Hematopoietic multipotent progenitor cell treated with erythropoietin and hydrocortisone succinate and interleukin-3 and kit ligand, for 4 days (in vitro differentiated cells): ENCODE measurements around the gene UPF1.
"Not testable (repeated sequence)": the region's sequence is repeated elsewhere in the genome, so short reads cannot be mapped to it uniquely, and the experiment has no call there.

Experiments used
- DNase-seq: peaks from one replicate; pipeline ENCODE4 v3.0.0-alpha.2; 2015

The UPF1 gene

DNA sequence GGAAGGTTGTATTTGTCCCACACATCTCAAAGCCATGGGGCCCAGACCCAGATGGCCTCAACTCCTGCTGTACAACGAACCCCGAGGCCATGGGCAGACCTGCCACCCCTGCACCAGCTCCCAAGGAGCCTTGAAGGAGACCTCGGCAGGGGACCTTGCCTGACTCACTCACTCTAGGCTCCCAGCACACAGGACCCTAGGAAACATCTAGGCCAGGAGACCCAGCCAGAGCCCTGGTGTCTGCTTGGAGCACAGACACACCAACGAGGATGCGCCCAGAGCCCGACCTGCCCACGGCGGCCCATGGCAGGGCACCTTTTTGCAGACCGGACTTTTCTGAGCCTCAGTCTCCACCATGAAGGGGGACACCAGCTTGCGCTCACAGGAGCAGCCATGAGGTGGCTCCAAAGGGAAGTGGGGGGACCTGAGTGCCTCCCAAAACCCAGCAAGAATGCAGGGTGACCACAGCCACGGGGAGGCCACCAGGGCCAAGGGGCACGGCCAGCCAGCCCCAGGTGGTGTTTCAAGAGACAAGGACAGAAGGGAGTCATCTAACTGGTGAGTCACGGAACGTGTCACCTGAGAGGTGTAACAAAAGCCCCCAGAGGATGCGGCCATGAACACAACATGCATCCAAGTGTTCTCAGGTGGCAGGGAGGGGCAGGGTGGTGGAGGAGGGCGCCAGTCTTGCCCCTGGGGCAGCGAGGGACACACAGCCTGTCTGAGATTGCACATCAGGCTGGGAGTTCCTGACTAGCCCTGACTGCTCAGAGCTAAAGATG is 69.1 kb downstream of the UPF1 start:
- no peak for DNase-seq

DNA sequence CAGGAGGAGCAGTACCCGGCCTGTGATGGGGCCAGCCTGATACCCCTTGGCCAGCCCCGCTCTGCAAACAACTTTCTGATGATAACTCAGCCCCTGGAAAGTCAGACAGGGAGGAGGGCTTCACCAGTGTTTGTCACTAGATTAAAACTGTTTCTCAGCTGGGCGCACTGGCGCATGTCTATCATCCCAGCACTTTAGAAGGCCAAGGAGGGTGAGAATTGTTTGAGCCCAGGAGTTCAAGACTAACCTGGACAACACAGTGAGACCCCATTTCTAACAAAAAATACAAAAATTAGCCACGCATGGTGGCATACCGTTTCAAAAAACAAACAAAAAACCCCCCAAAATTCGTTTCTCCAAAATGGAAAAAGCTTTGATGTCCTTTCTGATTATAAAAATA is 69.7 kb downstream of the UPF1 start:
- no peak for DNase-seq

DNA sequence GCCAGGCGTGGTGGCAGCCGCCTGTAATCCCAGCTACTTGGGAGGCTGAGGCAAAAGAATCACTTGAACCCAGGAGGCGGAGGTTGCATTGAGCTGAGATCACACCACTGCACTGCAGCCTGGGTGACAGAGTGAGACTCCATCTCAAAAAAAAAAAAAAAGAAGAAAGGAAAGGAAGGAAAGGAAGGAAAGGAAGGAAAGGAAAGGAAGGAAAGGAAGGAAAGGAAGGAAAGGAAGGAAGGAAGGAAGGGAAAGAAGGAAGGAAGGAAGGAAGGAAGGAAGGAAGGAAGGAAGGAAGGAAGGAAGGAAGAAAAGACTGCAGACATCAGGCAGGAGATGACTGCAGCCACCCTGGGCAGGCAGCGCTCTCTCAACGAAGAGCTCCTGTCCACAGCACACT is 70.8 kb downstream of the UPF1 start:
- not testable (repeated sequence) for DNase-seq

DNA sequence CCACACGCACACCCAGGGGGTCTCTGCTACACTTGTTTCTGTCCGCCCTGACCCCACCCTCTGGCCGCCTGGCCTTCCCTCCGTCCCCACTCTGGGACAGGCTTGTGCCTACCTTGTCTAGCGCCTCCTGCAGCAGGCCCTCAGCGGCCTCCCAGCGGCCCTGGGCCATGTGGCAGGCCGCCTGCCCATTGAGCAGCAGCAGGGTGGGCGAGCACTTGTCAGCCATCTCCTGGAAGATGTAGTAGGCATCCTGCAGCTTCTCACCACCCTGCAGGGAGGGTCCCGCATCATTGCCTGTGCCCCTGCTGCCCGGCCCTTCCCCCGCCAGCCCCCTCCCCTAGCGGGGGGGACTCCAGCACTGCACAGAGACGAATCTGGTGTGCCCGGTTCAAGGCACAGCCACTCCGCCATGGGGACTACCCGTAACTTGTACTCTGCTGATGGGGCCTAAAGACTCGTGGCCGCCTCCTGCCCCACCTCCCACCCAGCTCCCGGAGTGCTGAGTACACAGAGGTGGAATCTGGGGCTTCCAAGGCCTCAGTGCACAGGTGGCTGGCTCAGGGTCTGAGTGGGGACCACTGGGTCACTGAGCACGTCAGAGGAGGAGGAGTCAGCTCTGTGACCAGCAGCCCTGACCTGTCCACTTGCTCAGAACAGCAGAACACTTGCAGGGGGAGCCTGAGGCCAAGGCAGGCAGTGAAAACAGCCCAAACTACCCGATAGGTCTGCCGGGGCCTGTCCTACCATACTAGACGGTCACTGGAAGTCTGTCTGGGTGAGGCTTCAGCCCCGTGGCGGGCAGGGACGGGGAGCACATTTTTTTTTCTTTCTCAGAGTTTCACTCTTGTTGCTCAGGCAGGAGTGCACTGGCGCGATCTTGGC is 71.6 kb downstream of the UPF1 start:
- DNase-seq: no peak

DNA sequence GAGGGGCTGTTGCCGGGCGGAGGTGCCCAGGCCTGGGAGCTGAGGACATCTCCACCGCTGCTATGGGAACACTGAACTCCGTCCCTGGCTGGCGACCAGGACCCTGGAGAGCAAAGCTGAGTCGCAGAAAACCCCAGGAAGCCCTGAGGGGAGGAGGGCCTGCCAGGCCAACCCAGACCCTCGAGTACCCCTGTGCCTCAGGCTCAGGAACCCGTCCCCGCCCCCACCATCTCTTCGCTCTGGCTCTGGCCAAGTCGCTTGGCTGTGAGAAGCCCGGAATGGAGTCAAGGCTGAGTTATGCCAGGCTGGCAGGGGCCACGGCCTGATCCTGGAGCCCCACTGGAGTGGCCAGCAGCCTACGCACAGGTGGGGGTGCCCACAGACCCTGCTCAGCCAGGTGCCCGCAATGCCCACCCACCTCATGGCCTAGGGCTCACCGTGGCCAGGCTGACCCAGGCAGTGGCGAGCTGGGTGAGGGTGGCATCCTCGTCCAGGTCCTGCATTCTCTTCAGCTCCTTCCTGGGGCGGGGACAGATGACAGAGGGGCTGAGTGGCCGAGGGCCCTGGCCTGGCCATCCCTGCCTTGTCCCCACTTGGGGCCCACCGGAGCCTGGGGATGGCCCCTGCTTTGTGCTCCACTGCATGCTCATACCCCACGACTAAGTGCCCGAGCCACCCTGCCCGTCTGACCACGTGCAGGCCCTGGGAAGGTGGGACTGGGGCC is 72.7 kb downstream of the UPF1 start:
- no peak for DNase-seq

DNA sequence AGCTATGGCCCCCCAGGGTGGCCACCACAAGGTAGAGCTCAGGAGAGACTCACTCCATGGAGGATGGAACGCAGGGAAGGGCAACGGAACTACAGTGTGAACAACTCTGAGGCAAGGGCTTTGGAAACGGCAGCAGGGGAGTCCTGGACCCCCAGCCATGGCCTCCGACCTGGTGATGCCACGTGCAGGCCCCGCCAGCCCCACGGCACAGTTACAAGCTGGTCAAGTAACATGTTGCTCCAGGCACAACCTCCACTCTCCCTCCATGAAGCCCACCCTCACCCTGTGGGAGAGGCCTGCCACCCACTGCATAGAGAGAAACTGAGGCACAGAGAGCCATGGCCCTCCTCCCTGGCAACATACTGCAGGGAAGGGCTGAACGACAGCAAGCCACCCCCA is 73.3 kb downstream of the UPF1 start:
- no peak for DNase-seq

DNA sequence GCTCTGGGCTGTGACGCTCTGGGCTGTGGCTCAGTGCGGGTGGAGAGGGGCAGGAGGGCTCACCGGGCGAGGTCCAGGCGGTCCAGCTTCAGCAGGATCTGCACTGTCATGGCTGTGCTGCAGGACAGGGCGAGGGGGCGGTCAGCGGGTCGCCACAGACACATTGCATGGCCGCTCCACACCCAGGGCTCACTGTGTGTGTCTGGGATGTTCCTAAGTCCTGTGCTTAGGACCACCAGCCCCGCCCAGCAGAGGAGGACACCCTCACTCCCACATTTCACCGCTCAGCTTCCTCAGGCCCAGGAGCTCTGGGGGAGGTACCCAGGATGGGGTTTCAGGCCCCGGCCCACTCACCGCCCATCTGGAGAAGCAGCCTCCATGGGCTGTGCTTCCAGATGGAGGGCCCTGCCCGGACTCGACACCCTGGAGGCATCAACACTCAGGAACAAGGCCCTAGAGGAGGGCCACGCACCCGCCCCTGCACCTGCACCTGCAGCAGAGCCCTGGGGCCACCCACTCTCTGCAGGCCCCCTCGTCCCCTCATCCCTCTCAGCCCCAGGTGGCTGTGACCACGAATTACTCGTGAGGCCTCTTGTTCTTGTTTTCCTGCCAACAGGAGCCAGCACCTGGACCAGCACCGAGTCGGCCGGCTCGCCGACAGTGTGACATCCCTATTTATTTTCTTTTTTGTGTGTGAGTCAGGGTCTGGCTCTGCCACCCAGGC is 73.9 kb downstream of the UPF1 start:
- DNase-seq: no peak

DNA sequence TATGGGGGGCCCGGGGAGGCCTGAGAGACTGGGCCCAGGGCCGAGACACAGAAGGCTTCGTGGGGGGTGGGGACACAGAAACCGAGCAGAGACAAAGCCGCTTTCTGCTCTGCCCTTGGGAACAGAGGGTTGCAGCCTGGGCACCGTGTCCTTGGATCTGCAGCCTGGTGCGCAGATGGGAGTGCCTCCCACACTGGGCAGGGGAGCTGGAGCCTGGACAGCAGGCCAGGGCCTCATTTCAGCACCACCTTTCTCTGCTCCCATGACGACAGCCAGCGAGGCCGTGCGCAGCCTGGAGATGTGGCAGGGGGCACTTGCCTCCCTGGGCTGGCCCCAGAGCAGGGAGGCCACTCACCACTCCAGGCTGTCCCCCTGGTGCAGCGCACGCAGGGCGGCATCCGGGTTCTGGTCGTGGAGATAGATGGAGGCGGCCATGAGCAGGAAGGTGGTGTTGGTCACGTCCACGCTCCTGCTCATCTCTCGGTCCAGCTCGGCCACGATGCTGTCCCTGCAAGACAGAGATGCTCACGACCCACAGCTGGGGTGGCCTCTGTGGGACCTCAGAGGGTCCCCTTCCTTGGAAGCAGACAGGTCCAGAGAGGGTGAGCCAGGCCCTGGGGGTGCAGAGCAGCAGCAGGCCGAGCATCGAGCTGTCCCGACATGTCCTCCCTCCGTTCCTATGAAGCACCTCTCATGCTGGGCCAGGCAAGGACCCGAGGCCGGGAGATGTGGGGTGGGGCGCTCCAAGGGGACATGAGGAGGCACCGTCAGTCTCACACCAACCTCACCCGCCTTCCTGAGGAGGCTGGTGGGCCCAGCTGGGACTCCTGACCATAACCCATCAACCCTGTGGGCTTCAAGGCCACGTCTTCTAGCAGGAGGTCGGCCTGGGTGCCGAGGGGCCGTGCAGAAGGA is 75.1 kb downstream of the UPF1 start:
- DNase-seq: no peak

DNA sequence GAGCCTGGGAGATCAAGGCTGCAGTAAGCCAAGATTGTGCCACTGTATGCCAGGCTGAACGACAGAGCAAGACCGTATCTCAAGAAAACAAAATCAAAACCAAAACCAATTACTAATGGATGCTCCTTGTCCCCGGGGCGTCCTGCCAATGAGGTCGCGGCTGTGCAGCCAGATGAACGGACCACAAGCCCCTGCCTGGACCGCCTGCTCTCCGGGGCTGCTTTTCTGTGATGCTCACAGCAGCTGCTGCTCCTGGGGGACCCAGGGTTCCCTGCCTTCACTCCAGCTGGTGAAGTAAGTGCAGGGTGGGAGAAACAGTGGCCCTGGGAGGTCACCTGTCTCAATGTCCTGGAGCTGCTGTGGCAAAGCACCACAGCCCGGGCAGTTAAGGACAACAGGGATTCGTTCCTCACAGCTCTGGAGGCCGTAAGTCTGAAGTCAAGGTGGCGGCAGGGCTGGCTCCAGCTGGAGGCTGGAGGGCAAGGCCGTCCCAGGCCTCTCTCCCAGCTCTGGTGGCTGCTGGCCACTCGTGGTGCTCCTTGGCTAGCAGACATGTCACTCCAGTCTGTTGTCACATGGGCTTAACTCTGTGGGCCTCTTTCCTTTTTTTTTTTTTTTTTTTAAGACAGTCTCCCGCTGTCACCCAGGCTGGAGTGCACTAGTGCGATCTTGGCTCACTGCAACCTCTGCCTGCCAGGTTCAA is 77.3 kb downstream of the UPF1 start:
- no peak for DNase-seq

DNA sequence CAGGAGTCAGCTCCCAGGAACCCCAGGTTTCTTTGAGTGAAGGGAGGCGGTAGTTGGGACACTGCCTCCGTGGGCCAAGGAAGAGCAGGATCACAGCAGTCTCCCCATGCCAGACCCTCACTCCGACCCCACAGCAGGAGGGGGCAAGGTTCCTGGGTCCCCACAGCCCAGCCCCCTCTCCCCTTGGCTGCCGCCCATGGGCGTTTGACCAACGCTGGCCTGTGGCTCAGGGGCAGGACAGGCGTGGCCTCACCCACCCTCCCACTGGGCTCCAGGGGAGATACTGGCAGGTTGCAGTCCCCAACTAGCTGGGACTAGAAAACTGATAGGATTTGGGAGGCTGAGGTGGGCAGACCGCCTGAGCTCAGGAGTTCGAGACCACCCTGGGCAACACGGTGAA is 78.3 kb downstream of the UPF1 start:
- no peak for DNase-seq

DNA sequence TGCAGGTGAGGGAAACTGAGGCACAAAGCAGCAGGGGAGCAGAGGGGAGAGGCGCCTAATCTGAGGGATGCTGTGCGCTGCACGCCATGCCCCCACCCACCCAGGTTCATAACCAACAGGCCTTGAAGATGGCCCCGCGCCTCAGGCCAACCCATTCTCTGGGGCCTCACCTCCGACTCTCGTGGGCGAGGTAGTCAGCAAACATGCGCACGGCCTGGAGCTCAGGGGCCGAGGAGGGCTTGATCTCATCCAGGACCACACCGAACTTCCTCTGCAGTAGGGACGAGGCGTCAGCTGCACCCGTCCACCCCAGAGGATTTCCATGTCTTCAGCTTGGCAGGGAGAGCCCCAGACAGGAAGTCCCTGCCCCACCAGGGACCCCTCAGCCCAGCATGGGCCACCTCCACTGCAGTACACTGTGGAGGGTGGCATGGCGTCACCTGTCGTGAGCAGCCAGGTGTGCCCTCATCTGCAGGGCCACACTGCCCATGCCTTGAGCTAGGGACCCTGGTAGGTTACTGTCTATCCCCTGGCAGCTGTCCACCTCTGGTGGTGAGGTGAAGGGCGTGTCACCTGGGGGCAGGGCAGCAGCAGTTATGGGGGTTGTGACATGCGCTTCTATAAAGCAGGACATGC is 79.2 kb downstream of the UPF1 start:
- no peak for DNase-seq

DNA sequence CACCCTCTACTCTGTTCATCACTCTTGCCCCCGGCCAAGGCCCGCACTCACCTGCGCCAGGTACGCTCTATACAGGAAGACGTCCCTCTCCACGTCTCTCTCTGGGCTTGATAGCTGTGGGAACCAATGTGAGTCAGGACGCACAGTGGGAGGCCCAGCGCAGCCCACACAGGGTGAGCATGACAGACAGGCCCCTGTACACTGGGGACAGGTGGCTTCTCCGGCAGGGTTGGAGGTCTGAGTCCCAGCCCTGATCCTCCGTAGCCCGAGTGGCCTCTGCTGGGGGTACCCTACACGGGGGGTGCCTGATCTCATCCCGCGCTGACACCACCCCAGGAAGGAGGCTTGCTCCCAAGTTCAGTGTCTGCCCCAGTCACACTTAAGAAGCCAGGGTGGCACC is 81.2 kb downstream of the UPF1 start:
- no peak for DNase-seq

DNA sequence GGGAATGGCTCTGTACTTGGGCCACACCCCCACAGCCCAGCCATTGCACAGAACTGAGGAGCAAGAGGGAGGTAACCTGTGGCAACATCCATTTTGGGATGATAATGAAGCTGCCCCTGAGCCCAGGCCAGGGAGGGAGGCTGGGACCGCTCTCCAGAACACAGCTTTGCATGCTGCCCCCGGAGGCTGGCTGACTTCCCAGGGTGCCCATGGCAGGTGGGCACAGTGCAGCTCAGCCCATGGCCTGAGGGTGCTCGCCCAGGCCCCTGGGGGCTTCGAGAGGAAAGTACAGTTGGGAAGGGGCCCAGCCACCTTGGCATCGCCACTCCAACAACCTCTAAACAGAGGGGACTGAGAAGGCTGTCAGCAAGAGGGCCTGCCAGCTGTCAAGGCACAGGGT is 81.7 kb downstream of the UPF1 start:
- DNase-seq: no peak

DNA sequence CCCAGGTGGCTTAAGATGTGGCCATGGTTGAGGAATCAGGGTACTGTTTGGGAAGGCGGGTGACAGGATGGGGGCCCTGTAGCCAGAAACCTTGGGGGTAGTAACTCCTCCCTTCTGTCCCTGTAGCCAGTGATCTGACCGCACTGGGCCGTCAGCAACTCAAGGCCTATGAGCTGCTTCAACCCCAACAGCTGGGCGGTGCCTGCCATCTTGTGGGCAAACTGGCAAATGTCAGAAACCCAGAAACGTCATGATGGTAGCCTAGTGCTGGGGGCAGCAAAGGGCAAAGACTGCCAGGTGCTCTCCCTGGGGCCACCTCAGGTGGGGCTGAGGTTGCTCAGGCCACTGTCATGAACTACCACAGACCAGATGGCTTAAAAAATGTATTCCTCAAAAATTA is 83.9 kb downstream of the UPF1 start:
- peak; percentile 85 for DNase-seq

DNA sequence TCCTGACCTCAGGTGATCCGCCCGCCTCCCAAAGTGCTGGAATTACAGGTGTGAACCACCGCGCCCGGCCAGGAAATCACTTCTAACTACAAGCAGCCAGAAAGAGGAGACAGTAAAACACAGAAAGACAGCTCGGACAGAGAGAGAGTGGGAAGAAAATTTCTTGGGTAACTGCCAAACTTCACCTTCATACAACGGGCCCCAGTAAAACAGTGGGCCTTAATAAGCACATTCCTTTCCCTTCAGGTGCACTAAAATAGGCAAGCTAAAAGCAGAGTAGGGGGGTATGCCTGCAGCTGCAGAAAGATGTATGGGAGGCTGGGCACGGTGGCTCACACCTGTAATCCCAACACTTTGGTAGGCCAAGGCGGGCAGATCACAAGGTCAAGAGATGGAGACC is 85.8 kb downstream of the UPF1 start:
- not testable (repeated sequence) for DNase-seq
